GM12874 (cell line): ENCODE data around the gene C11orf97.

Experiments
- TF ChIP-seq, protein P1 (sequence below): IDR thresholded peaks from 2 replicates; pipeline ENCODE4 v1.5.1; 2011; ENCODE audit warnings: low read depth, mild to moderate bottlenecking, control low read depth, low read length, moderate library complexity; ENCODE audit not compliant: insufficient read depth

C11orf97 gene

DNA sequence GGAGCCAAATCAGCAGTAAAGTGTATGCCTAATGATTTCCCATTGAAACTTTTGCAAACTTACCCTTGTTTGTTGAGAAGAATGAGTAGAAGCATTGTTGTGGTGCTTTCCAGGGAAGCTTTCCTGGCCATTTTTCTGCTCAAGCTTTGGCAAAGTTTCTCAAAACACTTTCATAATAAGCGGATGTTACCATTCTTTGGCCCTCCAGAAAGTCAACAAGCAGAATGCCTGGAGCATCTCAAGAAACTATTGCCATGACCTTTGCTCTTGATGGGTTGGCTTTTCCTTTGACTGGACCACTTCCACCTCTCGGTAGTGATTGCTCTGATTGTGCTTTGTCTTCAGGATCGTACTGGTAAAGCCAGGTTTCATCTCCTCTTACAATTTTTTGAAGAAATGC lies 65.6 kb downstream of the C11orf97 start:
- TF ChIP-seq, protein P1, sequence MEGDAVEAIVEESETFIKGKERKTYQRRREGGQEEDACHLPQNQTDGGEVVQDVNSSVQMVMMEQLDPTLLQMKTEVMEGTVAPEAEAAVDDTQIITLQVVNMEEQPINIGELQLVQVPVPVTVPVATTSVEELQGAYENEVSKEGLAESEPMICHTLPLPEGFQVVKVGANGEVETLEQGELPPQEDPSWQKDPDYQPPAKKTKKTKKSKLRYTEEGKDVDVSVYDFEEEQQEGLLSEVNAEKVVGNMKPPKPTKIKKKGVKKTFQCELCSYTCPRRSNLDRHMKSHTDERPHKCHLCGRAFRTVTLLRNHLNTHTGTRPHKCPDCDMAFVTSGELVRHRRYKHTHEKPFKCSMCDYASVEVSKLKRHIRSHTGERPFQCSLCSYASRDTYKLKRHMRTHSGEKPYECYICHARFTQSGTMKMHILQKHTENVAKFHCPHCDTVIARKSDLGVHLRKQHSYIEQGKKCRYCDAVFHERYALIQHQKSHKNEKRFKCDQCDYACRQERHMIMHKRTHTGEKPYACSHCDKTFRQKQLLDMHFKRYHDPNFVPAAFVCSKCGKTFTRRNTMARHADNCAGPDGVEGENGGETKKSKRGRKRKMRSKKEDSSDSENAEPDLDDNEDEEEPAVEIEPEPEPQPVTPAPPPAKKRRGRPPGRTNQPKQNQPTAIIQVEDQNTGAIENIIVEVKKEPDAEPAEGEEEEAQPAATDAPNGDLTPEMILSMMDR: no peak
